K562 (cell line): ENCODE results near the gene TMEM127. TPM values are rescaled to one million over a fixed set of nuclear protein-coding genes. Genes with fewer than 3 reads are reported as not detected.

Experiments used
- BMI1 ChIP-seq: fragments of 150-350 bp; IDR thresholded peaks from 2 replicates; pipeline ENCODE4 v1.6.1; 2014; ENCODE audit warnings: low read length
- HCFC1 ChIP-seq: IDR thresholded peaks from 2 replicates; pipeline ENCODE4 v1.6.1; 2012; ENCODE audit warnings: low read depth, low read length, improper control_type of control experiment
- KLF13 ChIP-seq: fragments of 450-650 bp; IDR thresholded peaks from 2 replicates; pipeline ENCODE4 v1.6.1; 2016; ENCODE audit warnings: missing genetic modification characterization, low read depth, mild to moderate bottlenecking, missing compliant biosample characterization, moderate library complexity, borderline replicate concordance
- MAFF ChIP-seq: IDR thresholded peaks from 2 replicates; pipeline ENCODE4 v1.6.1; 2012; ENCODE audit warnings: low read length, improper control_type of control experiment
- MTA3 ChIP-seq: fragments of 450-650 bp; formaldehyde crosslinking; IDR thresholded peaks from 2 replicates; pipeline ENCODE4 v1.6.1; 2017; ENCODE audit warnings: mild to moderate bottlenecking, borderline replicate concordance
- NBN ChIP-seq: fragments of 450-650 bp; IDR thresholded peaks from 2 replicates; pipeline ENCODE4 v1.6.1; 2016; ENCODE audit warnings: low read depth, mild to moderate bottlenecking
- NR3C1 ChIP-seq: sonication (generic); formaldehyde crosslinking; IDR thresholded peaks from 2 replicates; pipeline ENCODE4 v1.8.1; 2022; ENCODE audit warnings: missing genetic modification reagents
- OTX1 ChIP-seq: fragments of 450-650 bp; formaldehyde crosslinking; IDR thresholded peaks from 2 replicates; pipeline ENCODE4 v1.4.0; 2022; ENCODE audit warnings: mild to moderate bottlenecking
- POLR2AphosphoS5 ChIP-seq: IDR thresholded peaks from 2 replicates; pipeline ENCODE4 v1.6.1; 2011; ENCODE audit warnings: mild to moderate bottlenecking, low read depth, low read length, moderate library complexity; ENCODE audit not compliant: control insufficient read depth, insufficient read depth
- SAP30 ChIP-seq: fragments of 200-600 bp; sonication (generic); IDR thresholded peaks from 2 replicates; pipeline ENCODE4 v1.6.1; 2012; ENCODE audit warnings: borderline replicate concordance, low read depth, mild to moderate bottlenecking, moderate library complexity, low read length, control low read depth, inconsistent platforms; ENCODE audit not compliant: insufficient read depth, poor library complexity, severe bottlenecking
- SREBF1 ChIP-seq: fragments of 150-350 bp; IDR thresholded peaks from 2 replicates; pipeline ENCODE4 v1.6.1; 2014; ENCODE audit warnings: antibody characterized with exemption, low read depth, low read length, borderline replicate concordance
- ZBTB8A ChIP-seq: fragments of 450-650 bp; IDR thresholded peaks from 2 replicates; pipeline ENCODE4 v1.6.1; 2018; ENCODE audit warnings: mild to moderate bottlenecking, moderate library complexity; ENCODE audit not compliant: partially characterized antibody
- ZNF263 ChIP-seq: sonication (generic); formaldehyde crosslinking; IDR thresholded peaks from 2 replicates; pipeline ENCODE4 v1.8.0; 2022; ENCODE audit warnings: mild to moderate bottlenecking, missing genetic modification reagents, borderline replicate concordance
- polyA plus RNA-seq, 8 experiments: library from polyadenylated mRNA; depleted of rRNA in 4 of 8; stranded (reverse) in 5 of 8; unstranded in 3 of 8; fragments of >200 nt; fragmentation: Nextera tagmentation in 2 of 8; fragmentation: Illumina TruSeq in 1 of 8; extraction: Ambion mirVana in 2 of 8; extraction: Trizol in 1 of 8; gene quantifications; 2 replicates each; pipeline versions ENCODE4 v1.2.1 to v1.2.3, GENCODE V29; 2011 to 2014; ENCODE audit warnings: inconsistent platforms in 1 of 8, missing spikeins in 1 of 8
- total RNA-seq, 7 experiments: library from RNA; depleted of rRNA in 6 of 7; stranded (reverse); fragments of >200 nt in 6 of 7; fragmentation: Illumina TruSeq in 2 of 7; extraction: Trizol in 2 of 7; gene quantifications; 2 replicates each; pipeline versions ENCODE4 v1.2.1 to v1.2.3, GENCODE V29; 2011 to 2021; ENCODE audit warnings: low replicate concordance in 1 of 7
- TF ChIP-seq, protein P1 (sequence below): sonication (generic); formaldehyde crosslinking; IDR thresholded peaks from 2 replicates; pipeline ENCODE4 v1.8.0; 2023; ENCODE audit warnings: mild to moderate bottlenecking, missing genetic modification reagents
- TF ChIP-seq, protein P2 (sequence below): fragments of 450-650 bp; IDR thresholded peaks from 2 replicates; pipeline ENCODE4 v1.6.1; 2016; ENCODE audit warnings: low read depth, mild to moderate bottlenecking, moderate library complexity
- TF ChIP-seq, protein P3 (sequence below): fragments of 250-450 bp; sonication (Bioruptor Pico); IDR thresholded peaks from 2 replicates; pipeline ENCODE4 v1.5.0; 2021
- TF ChIP-seq, protein P4 (sequence below): IDR thresholded peaks from 3 replicates; pipeline ENCODE4 v1.6.1; 2011; ENCODE audit warnings: borderline replicate concordance, mild to moderate bottlenecking, moderate library complexity; ENCODE audit not compliant: insufficient read length; ENCODE audit errors: extremely low read depth
- TF ChIP-seq, protein P5 (sequence below), 2 experiments: fragments of 450-650 bp; conservative IDR thresholded peaks; 2 replicates each; pipeline ENCODE4 v1.6.1; 2017; ENCODE audit warnings: mild to moderate bottlenecking in 2 of 2, moderate library complexity in 2 of 2

TMEM127 gene
- total and polyA plus RNA-seq, 9 of the 15 experiments (the other 6 are each of a cell fraction or from before 2014, with no cell fraction given) = 1.7 to 20.0 (median 9.9) TPM

DNA sequence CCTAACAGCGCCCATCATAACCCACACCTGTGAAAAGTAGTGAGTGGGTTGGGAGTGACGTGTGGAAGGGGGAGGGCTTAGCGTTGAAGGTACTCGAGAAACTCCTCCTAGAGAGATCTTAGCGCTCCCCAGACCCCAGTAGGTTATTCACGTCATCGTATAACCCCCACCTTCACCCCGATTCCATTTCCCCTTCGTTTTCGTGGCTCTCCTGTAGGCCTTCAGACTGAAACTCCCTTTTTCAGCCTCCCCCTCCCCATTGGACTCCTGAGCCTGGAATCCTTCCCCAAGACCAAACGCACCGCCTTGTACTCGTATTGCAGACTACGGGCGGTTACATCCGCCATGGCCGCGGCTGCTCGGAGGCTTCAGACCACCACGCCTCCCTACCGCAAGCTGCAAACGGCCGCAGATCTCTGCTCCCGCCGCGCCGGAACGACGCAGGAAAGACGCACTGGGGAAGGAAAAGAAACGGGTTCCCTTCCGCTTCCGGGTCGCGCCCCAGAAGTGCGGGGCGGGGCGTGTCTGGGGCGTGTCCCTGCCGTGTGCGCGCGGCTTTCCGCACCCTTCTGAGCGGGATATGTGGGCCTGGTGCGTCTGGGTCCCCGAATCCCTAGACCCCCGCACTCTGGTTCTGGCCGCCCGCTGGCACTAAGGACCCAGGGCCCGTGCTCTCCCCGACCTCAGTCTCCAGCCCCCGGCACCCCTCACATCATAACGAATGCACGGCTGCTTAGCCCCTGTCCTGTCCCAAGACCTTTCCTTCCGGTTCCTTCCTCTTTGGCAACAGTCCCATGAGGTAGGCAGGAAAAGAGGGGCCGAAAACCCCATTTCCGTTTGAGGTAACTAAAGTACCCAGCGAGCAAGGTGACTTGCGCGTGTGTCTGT lies 39.5 kb upstream of the TMEM127 start, which contains the start of gene SNRNP200 (continued):
- TF ChIP-seq POLR2AphosphoS5 (peak; percentile 71), NR3C1 (CRISPR knock-in tag) (no peak), HCFC1 (peak; percentile 83), SAP30 (peak; percentile 89), OTX1 (no peak), ZBTB8A (no peak), SREBF1 (peak; percentile 78; the same call in 1 of the 2 replicates), MTA3 (peak; percentile 83), BMI1 (no peak), ZNF263 (CRISPR knock-in tag) (no peak), KLF13 (tag) (peak; percentile 96), MAFF (no peak), NBN (no peak)
- TF ChIP-seq, protein P1, sequence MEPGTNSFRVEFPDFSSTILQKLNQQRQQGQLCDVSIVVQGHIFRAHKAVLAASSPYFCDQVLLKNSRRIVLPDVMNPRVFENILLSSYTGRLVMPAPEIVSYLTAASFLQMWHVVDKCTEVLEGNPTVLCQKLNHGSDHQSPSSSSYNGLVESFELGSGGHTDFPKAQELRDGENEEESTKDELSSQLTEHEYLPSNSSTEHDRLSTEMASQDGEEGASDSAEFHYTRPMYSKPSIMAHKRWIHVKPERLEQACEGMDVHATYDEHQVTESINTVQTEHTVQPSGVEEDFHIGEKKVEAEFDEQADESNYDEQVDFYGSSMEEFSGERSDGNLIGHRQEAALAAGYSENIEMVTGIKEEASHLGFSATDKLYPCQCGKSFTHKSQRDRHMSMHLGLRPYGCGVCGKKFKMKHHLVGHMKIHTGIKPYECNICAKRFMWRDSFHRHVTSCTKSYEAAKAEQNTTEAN (CRISPR knock-in tag) = no peak
- TF ChIP-seq, protein P2, sequence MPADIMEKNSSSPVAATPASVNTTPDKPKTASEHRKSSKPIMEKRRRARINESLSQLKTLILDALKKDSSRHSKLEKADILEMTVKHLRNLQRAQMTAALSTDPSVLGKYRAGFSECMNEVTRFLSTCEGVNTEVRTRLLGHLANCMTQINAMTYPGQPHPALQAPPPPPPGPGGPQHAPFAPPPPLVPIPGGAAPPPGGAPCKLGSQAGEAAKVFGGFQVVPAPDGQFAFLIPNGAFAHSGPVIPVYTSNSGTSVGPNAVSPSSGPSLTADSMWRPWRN = no peak
- TF ChIP-seq, protein P3, sequence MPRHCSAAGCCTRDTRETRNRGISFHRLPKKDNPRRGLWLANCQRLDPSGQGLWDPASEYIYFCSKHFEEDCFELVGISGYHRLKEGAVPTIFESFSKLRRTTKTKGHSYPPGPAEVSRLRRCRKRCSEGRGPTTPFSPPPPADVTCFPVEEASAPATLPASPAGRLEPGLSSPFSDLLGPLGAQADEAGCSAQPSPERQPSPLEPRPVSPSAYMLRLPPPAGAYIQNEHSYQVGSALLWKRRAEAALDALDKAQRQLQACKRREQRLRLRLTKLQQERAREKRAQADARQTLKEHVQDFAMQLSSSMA (CRISPR knock-in tag) = peak; percentile 82
- TF ChIP-seq, protein P4, sequence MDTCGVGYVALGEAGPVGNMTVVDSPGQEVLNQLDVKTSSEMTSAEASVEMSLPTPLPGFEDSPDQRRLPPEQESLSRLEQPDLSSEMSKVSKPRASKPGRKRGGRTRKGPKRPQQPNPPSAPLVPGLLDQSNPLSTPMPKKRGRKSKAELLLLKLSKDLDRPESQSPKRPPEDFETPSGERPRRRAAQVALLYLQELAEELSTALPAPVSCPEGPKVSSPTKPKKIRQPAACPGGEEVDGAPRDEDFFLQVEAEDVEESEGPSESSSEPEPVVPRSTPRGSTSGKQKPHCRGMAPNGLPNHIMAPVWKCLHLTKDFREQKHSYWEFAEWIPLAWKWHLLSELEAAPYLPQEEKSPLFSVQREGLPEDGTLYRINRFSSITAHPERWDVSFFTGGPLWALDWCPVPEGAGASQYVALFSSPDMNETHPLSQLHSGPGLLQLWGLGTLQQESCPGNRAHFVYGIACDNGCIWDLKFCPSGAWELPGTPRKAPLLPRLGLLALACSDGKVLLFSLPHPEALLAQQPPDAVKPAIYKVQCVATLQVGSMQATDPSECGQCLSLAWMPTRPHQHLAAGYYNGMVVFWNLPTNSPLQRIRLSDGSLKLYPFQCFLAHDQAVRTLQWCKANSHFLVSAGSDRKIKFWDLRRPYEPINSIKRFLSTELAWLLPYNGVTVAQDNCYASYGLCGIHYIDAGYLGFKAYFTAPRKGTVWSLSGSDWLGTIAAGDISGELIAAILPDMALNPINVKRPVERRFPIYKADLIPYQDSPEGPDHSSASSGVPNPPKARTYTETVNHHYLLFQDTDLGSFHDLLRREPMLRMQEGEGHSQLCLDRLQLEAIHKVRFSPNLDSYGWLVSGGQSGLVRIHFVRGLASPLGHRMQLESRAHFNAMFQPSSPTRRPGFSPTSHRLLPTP = no peak
- TF ChIP-seq, protein P5, sequence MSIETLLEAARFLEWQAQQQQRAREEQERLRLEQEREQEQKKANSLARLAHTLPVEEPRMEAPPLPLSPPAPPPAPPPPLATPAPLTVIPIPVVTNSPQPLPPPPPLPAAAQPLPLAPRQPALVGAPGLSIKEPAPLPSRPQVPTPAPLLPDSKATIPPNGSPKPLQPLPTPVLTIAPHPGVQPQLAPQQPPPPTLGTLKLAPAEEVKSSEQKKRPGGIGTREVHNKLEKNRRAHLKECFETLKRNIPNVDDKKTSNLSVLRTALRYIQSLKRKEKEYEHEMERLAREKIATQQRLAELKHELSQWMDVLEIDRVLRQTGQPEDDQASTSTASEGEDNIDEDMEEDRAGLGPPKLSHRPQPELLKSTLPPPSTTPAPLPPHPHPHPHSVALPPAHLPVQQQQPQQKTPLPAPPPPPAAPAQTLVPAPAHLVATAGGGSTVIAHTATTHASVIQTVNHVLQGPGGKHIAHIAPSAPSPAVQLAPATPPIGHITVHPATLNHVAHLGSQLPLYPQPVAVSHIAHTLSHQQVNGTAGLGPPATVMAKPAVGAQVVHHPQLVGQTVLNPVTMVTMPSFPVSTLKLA (conservative IDR thresholded peaks at IDR 0.05) = peak; percentile 92 to 97
